Lung (tissue), 12 donors: Measurements from ENCODE around the gene SPR. TPM values are rescaled to one million over a fixed set of nuclear protein-coding genes. Genes with fewer than 3 reads are reported as not detected.

Source experiments
- ATAC-seq: fragments of 200-7000 bp; cut with Tn5 transposase; one replicate; pipeline ENCODE4 v1.9.1; 2020; ENCODE audit warnings: moderate number of reproducible peaks; ENCODE audit not compliant: insufficient read depth, low FRiP score
- DNase-seq, 3 donors: peaks; one replicate each; pipeline ENCODE4 v3.0.0-alpha.2; 2013 to 2017
- H3K27ac ChIP-seq, 2 donors: one replicate each; pipeline ENCODE4 v1.5.1; 2013; ENCODE audit warnings: mild to moderate bottlenecking in 2 of 2, moderate library complexity in 2 of 2, control low read depth in 1 of 2, inconsistent platforms in 1 of 2, low read depth in 1 of 2, low read length in 1 of 2
- H3K27me3 ChIP-seq, 3 donors: one replicate each; pipeline ENCODE4 v1.5.1; 2013; ENCODE audit warnings: low read length in 2 of 3; ENCODE audit not compliant: control insufficient read depth in 3 of 3, insufficient read depth in 3 of 3
- H3K36me3 ChIP-seq, 4 donors: one replicate each; pipeline ENCODE4 v1.5.1; 2013; ENCODE audit warnings: low read length in 4 of 4, mild to moderate bottlenecking in 1 of 4, moderate library complexity in 1 of 4; ENCODE audit not compliant: control insufficient read depth in 4 of 4, insufficient read depth in 4 of 4
- H3K4me1 ChIP-seq, 5 donors: one replicate each; pipeline ENCODE4 v1.5.1; 2013; ENCODE audit warnings: low read length in 5 of 5, mild to moderate bottlenecking in 2 of 5, moderate library complexity in 1 of 5; ENCODE audit not compliant: control insufficient read depth in 5 of 5, insufficient read depth in 5 of 5
- H3K4me3 ChIP-seq: one replicate; pipeline ENCODE4 v1.5.1; 2013; ENCODE audit warnings: mild to moderate bottlenecking, control low read depth, moderate library complexity
- H3K9ac ChIP-seq, 2 donors: one replicate each; pipeline ENCODE4 v1.5.1; 2013; ENCODE audit warnings: low read length in 2 of 2, control low read depth in 1 of 2; ENCODE audit not compliant: insufficient read depth in 1 of 2
- H3K9me3 ChIP-seq, 4 donors: one replicate each; pipeline ENCODE4 v1.5.1; 2013; ENCODE audit warnings: low read length in 3 of 4, mild to moderate bottlenecking in 1 of 4, moderate library complexity in 1 of 4; ENCODE audit not compliant: control insufficient read depth in 4 of 4, insufficient read depth in 3 of 4
- WGBS, 2 donors: extraction: QIAGEN DNeasy Blood & Tissue Kit; methylation state at CpG; one replicate each; pipeline ENCODE4 v1.1.7; 2013; 5-methylcytosine and 5-hydroxymethylcytosine counted together
- polyA plus RNA-seq, 2 donors: library from polyadenylated mRNA; stranded (reverse); fragments of 200-250 nt; gene quantifications; one replicate each; pipeline ENCODE4 v1.2.1, GENCODE V29; 2013
- total RNA-seq, 2 donors: library from RNA; depleted of rRNA in 1 of 2; stranded (reverse); fragments of >200 nt in 1 of 2; gene quantifications; one replicate each; pipeline ENCODE4 v1.2.1, GENCODE V29; 2014 to 2021
- TF ChIP-seq, protein P1 (sequence below): IDR thresholded peaks from 2 replicates; pipeline ENCODE4 v1.5.1; 2012; ENCODE audit warnings: mild to moderate bottlenecking; ENCODE audit errors: control extremely low read depth, extremely low read depth
- donor health status: control.
- donor health status: control.
- donor health status: Bipolar disorder and iron deficiency.
- donor health status: healthy.
- donor health status: DM: yes; HTN: yes; CAD: no.

SPR gene
- total and polyA plus RNA-seq, 4 donors = 11.1 to 38.0 (median 31.9) TPM

DNA sequence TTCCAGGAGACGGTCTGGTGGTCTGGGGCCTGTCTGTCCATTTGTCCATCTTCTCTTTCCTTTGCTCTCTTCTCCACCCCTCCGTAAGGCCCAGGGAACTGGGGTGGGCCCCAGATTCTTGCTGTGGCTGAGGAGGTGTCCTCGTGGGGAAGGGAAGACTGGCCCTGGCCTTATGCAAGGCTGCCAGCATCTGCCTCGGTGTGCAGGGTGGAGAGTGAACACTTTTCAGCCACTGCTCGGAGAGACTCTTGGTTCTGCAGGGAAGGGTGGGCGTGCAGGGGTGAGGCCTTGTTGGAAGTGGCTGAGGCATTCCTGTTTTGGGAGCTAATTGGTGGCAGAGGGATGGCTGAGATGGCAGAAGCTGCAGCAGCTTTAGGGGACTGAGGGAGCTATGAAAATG, 53.2 kb downstream of the SPR start:
- Histone ChIP-seq H3K9ac (no peak overlapping the region), H3K27me3 (no peaks in the 10 kb centered on the region), H3K9me3 (no peaks in the 10 kb centered on the region), H3K4me1 (no peaks in the 10 kb centered on the region), H3K36me3 (no peaks in the 10 kb centered on the region), H3K4me3 (no peak overlapping the region), H3K27ac (no peak overlapping the region)
- TF ChIP-seq, protein P1, sequence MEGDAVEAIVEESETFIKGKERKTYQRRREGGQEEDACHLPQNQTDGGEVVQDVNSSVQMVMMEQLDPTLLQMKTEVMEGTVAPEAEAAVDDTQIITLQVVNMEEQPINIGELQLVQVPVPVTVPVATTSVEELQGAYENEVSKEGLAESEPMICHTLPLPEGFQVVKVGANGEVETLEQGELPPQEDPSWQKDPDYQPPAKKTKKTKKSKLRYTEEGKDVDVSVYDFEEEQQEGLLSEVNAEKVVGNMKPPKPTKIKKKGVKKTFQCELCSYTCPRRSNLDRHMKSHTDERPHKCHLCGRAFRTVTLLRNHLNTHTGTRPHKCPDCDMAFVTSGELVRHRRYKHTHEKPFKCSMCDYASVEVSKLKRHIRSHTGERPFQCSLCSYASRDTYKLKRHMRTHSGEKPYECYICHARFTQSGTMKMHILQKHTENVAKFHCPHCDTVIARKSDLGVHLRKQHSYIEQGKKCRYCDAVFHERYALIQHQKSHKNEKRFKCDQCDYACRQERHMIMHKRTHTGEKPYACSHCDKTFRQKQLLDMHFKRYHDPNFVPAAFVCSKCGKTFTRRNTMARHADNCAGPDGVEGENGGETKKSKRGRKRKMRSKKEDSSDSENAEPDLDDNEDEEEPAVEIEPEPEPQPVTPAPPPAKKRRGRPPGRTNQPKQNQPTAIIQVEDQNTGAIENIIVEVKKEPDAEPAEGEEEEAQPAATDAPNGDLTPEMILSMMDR = no peak
- 85 to 87% methylated on average over 6 of the region's 6 CpGs for WGBS, 2 donors
- no peak for DNase-seq
- no peak for ATAC-seq

DNA sequence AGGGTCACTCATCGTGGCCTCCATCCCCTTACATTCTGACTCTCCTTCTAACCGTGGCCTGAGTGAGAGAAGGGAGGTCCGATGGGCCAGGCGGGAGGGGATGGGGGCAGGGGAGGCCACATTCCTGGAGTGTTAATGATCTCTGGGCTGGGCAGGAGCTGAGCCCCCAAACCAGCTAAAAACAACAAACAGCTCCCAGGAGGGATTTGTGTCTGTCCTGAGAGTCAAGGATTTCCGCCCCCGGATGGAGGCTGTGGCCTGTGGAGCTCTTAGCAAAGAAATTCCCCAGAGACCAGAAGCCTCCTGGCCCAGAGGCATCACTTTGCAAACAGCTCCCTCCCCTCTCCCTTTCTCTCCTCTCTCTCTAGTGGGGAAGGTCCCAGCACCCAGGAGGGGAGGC, 53.6 kb downstream of the SPR start:
- Histone ChIP-seq H3K4me3 (no peak overlapping the region), H3K9me3 (no peaks in the 10 kb centered on the region), H3K4me1 (no peaks in the 10 kb centered on the region), H3K36me3 (no peaks in the 10 kb centered on the region), H3K27ac (no peak overlapping the region), H3K9ac (no peak overlapping the region), H3K27me3 (no peaks in the 10 kb centered on the region)
- DNase-seq (no peak), ATAC-seq (no peak)
- TF ChIP-seq, protein P1 = no peak
- 80 to 93% methylated on average over 6 of the region's 6 CpGs for WGBS, 2 donors

Other genes starting within 250 kb of the SPR start
- 10 to 100 TPM; 20.9 to 46.0 TPM for gene EXOC6B, start 61.4 kb upstream of the SPR start, total RNA-seq
- 1 to 10 TPM; 3.3 to 4.4 TPM for gene EXOC6B, start 61.4 kb upstream of the SPR start, polyA plus RNA-seq
- under 1 TPM in 1 of 2 donors, not detected in 1; 0.12 TPM for gene EMX1, start 30.1 kb downstream of the SPR start, total RNA-seq
- gene EMX1, start 30.1 kb downstream of the SPR start, polyA plus RNA-seq = under 1 TPM in 1 of 2 donors, not detected in 1; 0.02 TPM
- 10 to 100 TPM; 10.4 to 15.6 TPM for gene SFXN5, start 184.3 kb downstream of the SPR start, total RNA-seq
- 1 to 10 TPM; 8.3 to 8.9 TPM for gene SFXN5, start 184.3 kb downstream of the SPR start, polyA plus RNA-seq
- 10 to 100 TPM; 11.0 to 23.8 TPM for gene RAB11FIP5, start 225.5 kb downstream of the SPR start, total RNA-seq
- gene RAB11FIP5, start 225.5 kb downstream of the SPR start, polyA plus RNA-seq = 10 to 100 TPM; 10.0 to 12.7 TPM